ENCODE results near the gene AGPAT3.

- TF ChIP-seq, protein P1, sequence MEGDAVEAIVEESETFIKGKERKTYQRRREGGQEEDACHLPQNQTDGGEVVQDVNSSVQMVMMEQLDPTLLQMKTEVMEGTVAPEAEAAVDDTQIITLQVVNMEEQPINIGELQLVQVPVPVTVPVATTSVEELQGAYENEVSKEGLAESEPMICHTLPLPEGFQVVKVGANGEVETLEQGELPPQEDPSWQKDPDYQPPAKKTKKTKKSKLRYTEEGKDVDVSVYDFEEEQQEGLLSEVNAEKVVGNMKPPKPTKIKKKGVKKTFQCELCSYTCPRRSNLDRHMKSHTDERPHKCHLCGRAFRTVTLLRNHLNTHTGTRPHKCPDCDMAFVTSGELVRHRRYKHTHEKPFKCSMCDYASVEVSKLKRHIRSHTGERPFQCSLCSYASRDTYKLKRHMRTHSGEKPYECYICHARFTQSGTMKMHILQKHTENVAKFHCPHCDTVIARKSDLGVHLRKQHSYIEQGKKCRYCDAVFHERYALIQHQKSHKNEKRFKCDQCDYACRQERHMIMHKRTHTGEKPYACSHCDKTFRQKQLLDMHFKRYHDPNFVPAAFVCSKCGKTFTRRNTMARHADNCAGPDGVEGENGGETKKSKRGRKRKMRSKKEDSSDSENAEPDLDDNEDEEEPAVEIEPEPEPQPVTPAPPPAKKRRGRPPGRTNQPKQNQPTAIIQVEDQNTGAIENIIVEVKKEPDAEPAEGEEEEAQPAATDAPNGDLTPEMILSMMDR (IDR thresholded peaks at IDR 0.05; ENCODE audit: low read depth, low read length, poor library complexity, severe bottlenecking), result no peak
- TF ChIP-seq EZH2phosphoT487 (IDR thresholded peaks at IDR 0.05; ENCODE audit: borderline replicate concordance, low read length), result no peak
Observed at GRCh38 chr21:43971201-43971991, 106.4 kb downstream of the AGPAT3 start.
